ENCODE measurements around the gene SAMD11. TPM values are rescaled to one million over a fixed set of nuclear protein-coding genes. Genes with fewer than 3 reads are reported as not detected.
A peak's percentile ranks its signal among the peaks of the same experiment; 100 is the strongest.

The SAMD11 gene
- total RNA-seq, 1 donor from 2014 or later: 0.14 TPM

DNA sequence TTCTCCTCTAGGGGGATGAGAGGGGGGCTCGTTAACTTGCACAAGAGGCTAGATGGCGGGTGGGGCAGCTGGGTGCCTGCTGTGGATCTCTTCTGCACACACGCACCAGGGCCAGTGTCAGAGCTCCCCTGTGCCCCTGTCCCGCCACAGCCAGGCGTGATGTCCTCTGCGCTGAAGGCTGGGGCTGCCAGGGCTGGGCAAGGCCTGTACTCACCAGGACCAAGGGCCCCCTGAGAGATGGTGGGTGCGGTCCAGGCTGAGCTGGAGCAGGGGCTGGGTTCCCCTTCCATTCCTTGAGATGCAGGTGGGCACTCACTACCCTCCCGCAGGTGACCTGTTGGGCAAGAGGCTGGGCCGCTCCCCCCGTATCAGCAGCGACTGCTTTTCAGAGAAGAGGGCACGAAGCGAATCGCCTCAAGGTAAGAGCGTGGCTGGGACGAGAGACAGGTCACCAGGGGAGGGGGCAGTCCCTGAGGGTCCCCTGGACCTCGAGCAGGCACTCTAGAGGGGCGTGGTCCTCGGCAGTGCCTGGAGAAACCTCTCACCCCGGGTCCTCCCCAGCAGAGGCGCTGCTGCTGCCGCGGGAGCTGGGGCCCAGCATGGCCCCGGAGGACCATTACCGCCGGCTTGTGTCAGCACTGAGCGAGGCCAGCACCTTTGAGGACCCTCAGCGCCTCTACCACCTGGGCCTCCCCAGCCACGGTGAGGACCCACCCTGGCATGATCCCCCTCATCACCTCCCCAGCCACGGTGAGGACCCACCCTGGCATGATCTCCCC is 15.2 kb downstream of the SAMD11 start:
- Mint-ChIP-seq H3K27ac (ENCODE audit: unreplicated experiment) (no peak overlapping the region), H3K27me3 (ENCODE audit: low read depth) (peaks cover 69% of the 10 kb centered on the region), H3K4me1 (no peaks in the 10 kb centered on the region), H3K36me3 (ENCODE audit: low read depth) (no peaks in the 10 kb centered on the region), H3K4me3 (peak overlapping the region; percentile 49), H3K9me3 (no peaks in the 10 kb centered on the region)
- DNase-seq (ENCODE audit: low read depth, low spot score): no peak
- TF ChIP-seq, protein P1, sequence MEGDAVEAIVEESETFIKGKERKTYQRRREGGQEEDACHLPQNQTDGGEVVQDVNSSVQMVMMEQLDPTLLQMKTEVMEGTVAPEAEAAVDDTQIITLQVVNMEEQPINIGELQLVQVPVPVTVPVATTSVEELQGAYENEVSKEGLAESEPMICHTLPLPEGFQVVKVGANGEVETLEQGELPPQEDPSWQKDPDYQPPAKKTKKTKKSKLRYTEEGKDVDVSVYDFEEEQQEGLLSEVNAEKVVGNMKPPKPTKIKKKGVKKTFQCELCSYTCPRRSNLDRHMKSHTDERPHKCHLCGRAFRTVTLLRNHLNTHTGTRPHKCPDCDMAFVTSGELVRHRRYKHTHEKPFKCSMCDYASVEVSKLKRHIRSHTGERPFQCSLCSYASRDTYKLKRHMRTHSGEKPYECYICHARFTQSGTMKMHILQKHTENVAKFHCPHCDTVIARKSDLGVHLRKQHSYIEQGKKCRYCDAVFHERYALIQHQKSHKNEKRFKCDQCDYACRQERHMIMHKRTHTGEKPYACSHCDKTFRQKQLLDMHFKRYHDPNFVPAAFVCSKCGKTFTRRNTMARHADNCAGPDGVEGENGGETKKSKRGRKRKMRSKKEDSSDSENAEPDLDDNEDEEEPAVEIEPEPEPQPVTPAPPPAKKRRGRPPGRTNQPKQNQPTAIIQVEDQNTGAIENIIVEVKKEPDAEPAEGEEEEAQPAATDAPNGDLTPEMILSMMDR (conservative IDR thresholded peaks at IDR 0.05): no peak

DNA sequence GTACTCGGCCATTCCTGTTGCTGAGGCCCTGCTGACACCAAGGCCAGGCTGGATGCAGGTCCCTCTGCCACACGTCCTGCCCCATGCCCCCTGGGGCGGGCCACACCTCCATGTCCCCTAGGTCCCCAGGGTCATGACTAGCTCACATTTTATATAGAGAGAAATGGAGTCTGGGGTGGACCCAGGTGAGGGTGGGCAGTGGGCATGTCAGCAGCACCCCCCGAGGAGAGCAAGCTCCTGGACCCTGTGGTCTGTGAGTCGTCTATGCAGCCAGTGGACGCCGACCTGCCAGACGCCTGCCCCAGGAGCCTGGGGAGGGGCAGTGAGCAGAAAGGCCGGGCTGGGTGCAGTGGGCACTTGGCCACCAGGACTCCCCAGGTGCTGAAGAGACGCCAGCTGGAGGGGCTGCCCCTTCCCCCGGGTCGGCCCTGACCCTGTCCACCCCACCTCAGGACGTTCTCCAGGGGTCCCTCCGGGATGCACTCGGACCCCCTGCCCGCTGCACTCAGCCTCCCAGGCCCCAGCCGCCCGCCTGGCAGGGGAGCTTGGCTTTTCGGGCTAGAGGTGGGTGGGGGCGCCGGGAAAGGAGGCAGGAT is 15.9 kb downstream of the SAMD11 start:
- DNase-seq (ENCODE audit: low read depth, low spot score): no peak
- TF ChIP-seq, protein P1 (conservative IDR thresholded peaks at IDR 0.05): no peak
- H3K27me3 Mint-ChIP-seq (ENCODE audit: low read depth): peaks cover 76% of the 10 kb centered on the region
- H3K36me3 Mint-ChIP-seq (ENCODE audit: low read depth): no peaks in the 10 kb centered on the region
- no peaks in the 10 kb centered on the region for H3K9me3 Mint-ChIP-seq
- H3K27ac Mint-ChIP-seq (ENCODE audit: unreplicated experiment): no peak overlapping the region
- H3K4me1 Mint-ChIP-seq: no peaks in the 10 kb centered on the region
- H3K4me3 Mint-ChIP-seq: no peak overlapping the region

DNA sequence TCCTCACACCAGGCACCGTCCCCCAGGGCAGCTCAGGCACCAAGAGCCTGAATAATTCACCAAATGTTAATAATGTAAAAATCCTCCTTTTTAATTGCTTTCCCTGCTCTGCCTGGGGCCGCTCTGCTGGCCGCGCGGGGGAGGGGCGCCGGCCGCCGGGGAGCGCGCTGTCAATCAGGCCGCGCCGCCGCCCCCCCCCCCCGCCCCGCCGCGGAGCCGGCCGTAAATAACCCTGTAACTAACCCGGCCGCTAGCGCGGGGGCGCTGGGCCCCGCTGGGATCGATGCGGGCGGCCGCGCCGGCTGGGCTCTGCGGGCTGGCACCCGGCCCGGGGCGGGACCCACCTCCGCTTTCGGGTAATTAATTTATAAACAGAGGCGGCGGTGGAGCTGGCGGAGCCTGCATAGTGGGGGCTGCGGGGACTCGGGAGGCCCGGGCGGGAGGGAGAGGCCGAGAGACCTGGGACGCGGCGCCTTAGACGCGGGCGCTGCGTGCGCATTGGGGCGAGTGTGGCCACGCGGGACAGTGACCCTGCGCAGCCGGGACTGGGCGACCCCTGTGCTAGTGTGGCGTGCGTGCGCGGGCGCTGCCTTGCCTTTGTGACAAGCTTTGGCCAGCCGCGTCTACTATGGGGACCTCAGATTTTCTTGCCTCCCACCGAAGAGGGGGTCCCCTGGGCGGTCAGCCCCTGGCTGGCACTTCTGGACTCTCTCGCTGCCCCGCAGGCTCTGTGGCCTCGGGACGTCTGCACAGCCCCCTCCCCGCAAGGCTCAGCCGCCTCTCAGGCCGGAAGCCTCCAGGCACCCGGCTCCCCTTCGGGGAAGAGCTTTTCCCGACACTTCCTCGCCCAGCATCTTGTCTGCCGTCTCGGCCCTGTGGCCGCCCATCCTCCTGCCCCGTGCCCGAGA is 16.6 kb downstream of the SAMD11 start:
- Mint-ChIP-seq H3K36me3 (ENCODE audit: low read depth) (peaks cover 3% of the 10 kb centered on the region), H3K4me3 (peak overlapping the region; percentile 49), H3K27me3 (ENCODE audit: low read depth) (peaks cover 75% of the 10 kb centered on the region), H3K9me3 (no peaks in the 10 kb centered on the region), H3K27ac (ENCODE audit: unreplicated experiment) (no peak overlapping the region), H3K4me1 (no peaks in the 10 kb centered on the region)
- DNase-seq (ENCODE audit: low read depth, low spot score): no peak
- TF ChIP-seq, protein P1 (conservative IDR thresholded peaks at IDR 0.05): no peak

DNA sequence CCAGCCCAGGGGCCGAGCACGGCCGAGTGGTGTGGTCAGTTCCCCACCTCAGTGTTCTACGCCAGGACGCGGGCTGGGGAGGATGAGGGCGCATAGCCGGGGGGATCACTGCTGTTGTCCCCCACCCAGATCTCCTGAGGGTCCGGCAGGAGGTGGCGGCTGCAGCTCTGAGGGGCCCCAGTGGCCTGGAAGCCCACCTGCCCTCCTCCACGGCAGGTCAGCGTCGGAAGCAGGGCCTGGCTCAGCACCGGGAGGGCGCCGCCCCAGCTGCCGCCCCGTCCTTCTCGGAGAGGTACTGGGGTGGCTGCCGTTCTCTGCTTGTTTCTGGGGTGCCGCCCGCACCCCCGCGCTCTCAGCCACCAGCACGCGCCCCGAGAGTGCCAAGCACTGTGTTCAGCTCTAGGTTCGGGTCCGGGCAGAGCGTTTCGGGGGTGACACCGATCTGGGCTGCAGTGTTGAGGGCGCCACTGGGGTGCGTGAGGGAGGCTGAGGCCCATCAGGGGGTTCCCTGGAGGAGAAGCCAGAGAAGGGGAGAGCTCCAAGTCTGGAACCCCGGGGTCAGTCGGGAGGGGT is 17.4 kb downstream of the SAMD11 start:
- DNase-seq (ENCODE audit: low read depth, low spot score): no peak
- Mint-ChIP-seq H3K36me3 (ENCODE audit: low read depth) (peaks cover 3% of the 10 kb centered on the region), H3K4me1 (no peaks in the 10 kb centered on the region), H3K27ac (ENCODE audit: unreplicated experiment) (no peak overlapping the region), H3K27me3 (ENCODE audit: low read depth) (peaks cover 75% of the 10 kb centered on the region), H3K4me3 (peak overlapping the region; percentile 49), H3K9me3 (no peaks in the 10 kb centered on the region)
- TF ChIP-seq, protein P1 (conservative IDR thresholded peaks at IDR 0.05): no peak

All from neural crest cell (in vitro differentiated cells).